ENCODE measurements around the gene BCL3. TPM values are rescaled to one million over a fixed set of nuclear protein-coding genes. Genes with fewer than 3 reads are reported as not detected.
A peak's percentile ranks its signal among the peaks of the same experiment; 100 is the strongest.

The BCL3 gene
- total and polyA plus RNA-seq, 2 of the 13 experiments (the other 11 are each of a cell fraction or from before 2014, with no cell fraction given), result 2.3 to 4.0 TPM

- TF ChIP-seq, protein P1, sequence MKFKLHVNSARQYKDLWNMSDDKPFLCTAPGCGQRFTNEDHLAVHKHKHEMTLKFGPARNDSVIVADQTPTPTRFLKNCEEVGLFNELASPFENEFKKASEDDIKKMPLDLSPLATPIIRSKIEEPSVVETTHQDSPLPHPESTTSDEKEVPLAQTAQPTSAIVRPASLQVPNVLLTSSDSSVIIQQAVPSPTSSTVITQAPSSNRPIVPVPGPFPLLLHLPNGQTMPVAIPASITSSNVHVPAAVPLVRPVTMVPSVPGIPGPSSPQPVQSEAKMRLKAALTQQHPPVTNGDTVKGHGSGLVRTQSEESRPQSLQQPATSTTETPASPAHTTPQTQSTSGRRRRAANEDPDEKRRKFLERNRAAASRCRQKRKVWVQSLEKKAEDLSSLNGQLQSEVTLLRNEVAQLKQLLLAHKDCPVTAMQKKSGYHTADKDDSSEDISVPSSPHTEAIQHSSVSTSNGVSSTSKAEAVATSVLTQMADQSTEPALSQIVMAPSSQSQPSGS (CRISPR knock-in tag; IDR thresholded peaks at IDR 0.05), result 0 out of 2 replicates have a peak, but pooled peaks have one; percentile 39
- TF ChIP-seq TBX2 (CRISPR knock-in tag; IDR thresholded peaks at IDR 0.05; ENCODE audit: borderline replicate concordance) (peak; percentile 59; the same call in 1 of the 2 replicates), CSRNP1 (CRISPR knock-in tag; IDR thresholded peaks at IDR 0.05) (0 out of 2 replicates have a peak, but pooled peaks have one; percentile 40), HBP1 (CRISPR knock-in tag; IDR thresholded peaks at IDR 0.05; ENCODE audit: low read depth) (peak; percentile 59; the same call in 1 of the 2 replicates), ARID4A (CRISPR knock-in tag; IDR thresholded peaks at IDR 0.05; ENCODE audit: borderline replicate concordance) (peak; percentile 65; the same call in 1 of the 2 replicates), ZNF513 (CRISPR knock-in tag; conservative IDR thresholded peaks at IDR 0.05) (no peak), ZNF264 (CRISPR knock-in tag; IDR thresholded peaks at IDR 0.05) (peak; percentile 28; the same call in 1 of the 2 replicates), GTF3A (CRISPR knock-in tag; conservative IDR thresholded peaks at IDR 0.05) (0 out of 2 replicates have a peak, but pooled peaks have one; percentile 26), AHR (CRISPR knock-in tag; IDR thresholded peaks at IDR 0.05) (no peak), ESRRA (CRISPR knock-in tag; IDR thresholded peaks at IDR 0.05; ENCODE audit: low read depth) (0 out of 2 replicates have a peak, but pooled peaks have one; percentile 48), ASH2L (IDR thresholded peaks at IDR 0.05; ENCODE audit: insufficient read length, low read depth, low read length) (peak; percentile 26), ZNF83 (CRISPR knock-in tag; IDR thresholded peaks at IDR 0.05; ENCODE audit: borderline replicate concordance) (no peak)
- TF ChIP-seq, protein P2, sequence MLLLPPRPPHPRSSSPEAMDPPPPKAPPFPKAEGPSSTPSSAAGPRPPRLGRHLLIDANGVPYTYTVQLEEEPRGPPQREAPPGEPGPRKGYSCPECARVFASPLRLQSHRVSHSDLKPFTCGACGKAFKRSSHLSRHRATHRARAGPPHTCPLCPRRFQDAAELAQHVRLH (CRISPR knock-in tag; IDR thresholded peaks at IDR 0.05; ENCODE audit: borderline replicate concordance, low read depth), result peak; percentile 14; the same call in 1 of the 2 replicates
- TF ChIP-seq, protein P3, sequence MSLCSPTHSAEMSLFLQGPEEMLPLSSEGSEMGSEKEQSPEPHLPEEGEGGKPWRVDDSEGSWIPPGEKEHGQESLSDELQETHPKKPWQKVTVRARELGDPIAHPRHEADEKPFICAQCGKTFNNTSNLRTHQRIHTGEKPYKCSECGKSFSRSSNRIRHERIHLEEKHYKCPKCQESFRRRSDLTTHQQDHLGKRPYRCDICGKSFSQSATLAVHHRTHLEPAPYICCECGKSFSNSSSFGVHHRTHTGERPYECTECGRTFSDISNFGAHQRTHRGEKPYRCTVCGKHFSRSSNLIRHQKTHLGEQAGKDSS (CRISPR knock-in tag; IDR thresholded peaks at IDR 0.05; ENCODE audit: borderline replicate concordance, low read depth), result peak; percentile 77; the same call in 1 of the 2 replicates
These were observed 60.2 kb downstream of the BCL3 start, which contains the start of gene BCAM (continued) for GRCh38 chr19:44808463-44809371.
